Thoracic aorta (tissue), 2 donors: Measurements from ENCODE around the gene IRAK3. TPM values are rescaled to one million over a fixed set of nuclear protein-coding genes. Genes with fewer than 3 reads are reported as not detected.
A peak's percentile ranks its signal among the peaks of the same experiment; 100 is the strongest.

ENCODE experiments used
- ATAC-seq: fragments of 150-250 bp; one replicate; pipeline ENCODE4 v1.8.0; 2017; ENCODE audit warnings: low read depth; ENCODE audit not compliant: insufficient number of reproducible peaks, low FRiP score
- DNase-seq: peaks from one replicate; pipeline ENCODE4 v3.0.0-alpha.2; 2020; ENCODE audit warnings: low spot score
- H3K27ac ChIP-seq, 2 donors: fragments of 200-600 bp; sonication (generic); 1 replicate in 1 of 2; 2 replicates in 1 of 2; pipeline ENCODE4 v1.5.1; 2016; ENCODE audit warnings: mild to moderate bottlenecking in 2 of 2, moderate library complexity in 2 of 2
- H3K27me3 ChIP-seq: fragments of 200-600 bp; sonication (generic); replicated peaks from 2 replicates; pipeline ENCODE4 v1.6.0; 2016; ENCODE audit warnings: mild to moderate bottlenecking; ENCODE audit not compliant: insufficient read depth
- H3K36me3 ChIP-seq: fragments of 200-600 bp; sonication (generic); one replicate; pipeline ENCODE4 v1.5.1; 2016
- H3K4me1 ChIP-seq, 2 donors: fragments of 200-600 bp; sonication (generic); 1 replicate in 1 of 2; 2 replicates in 1 of 2; pipeline versions ENCODE4 v1.5.1 to v1.6.0; 2016; ENCODE audit warnings: low read depth in 2 of 2, mild to moderate bottlenecking in 1 of 2; ENCODE audit not compliant: control insufficient read depth in 1 of 2
- H3K4me3 ChIP-seq: fragments of 200-600 bp; sonication (generic); 2 replicates; pipeline ENCODE4 v1.5.1; 2016; ENCODE audit warnings: mild to moderate bottlenecking
- H3K9me3 ChIP-seq: fragments of 200-600 bp; sonication (generic); 2 replicates; pipeline ENCODE4 v1.5.1; 2016
- CTCF ChIP-seq: fragments of 200-600 bp; sonication (generic); IDR thresholded peaks from one replicate; pipeline ENCODE4 v1.5.1; 2019; ENCODE audit warnings: antibody characterized with exemption
- total RNA-seq, 2 donors: library from RNA; depleted of rRNA; stranded (reverse); fragments of >200 nt; gene quantifications; one replicate each; pipeline versions ENCODE4 v1.1.0 to v1.2.3, GENCODE V29; 2016

Gene IRAK3
- total RNA-seq, 2 donors from 2014 or later: 29.8 to 67.9 TPM

GRCh38 chr12:66163289-66163688 is 25.7 kb upstream of the IRAK3 start:
- no peak overlapping the region for H3K4me3 ChIP-seq
- H3K27ac ChIP-seq: no peak overlapping the region
- peaks cover 8 to 27% of the 10 kb centered on the region in 2 donors for H3K4me1 ChIP-seq
- no peaks in the 10 kb centered on the region for H3K36me3 ChIP-seq
- no peaks in the 10 kb centered on the region for H3K27me3 ChIP-seq
- TF ChIP-seq CTCF: no peak
- ATAC-seq: no peak
- no peaks in the 10 kb centered on the region for H3K9me3 ChIP-seq
- DNase-seq: no peak

GRCh38 chr12:66164349-66164821 is 24.6 kb upstream of the IRAK3 start:
- no peak for TF ChIP-seq CTCF
- H3K4me3 ChIP-seq: no peak overlapping the region

GRCh38 chr12:66165141-66165540 is 23.9 kb upstream of the IRAK3 start:
- Histone ChIP-seq H3K4me3 (no peak overlapping the region), H3K9me3 (no peaks in the 10 kb centered on the region), H3K36me3 (no peaks in the 10 kb centered on the region), H3K4me1 (peaks cover 8 to 31% of the 10 kb centered on the region in 2 donors), H3K27ac (no peak overlapping the region), H3K27me3 (no peaks in the 10 kb centered on the region)
- no peak for ATAC-seq
- no peak for DNase-seq
- no peak for TF ChIP-seq CTCF

More at GRCh38 chr12:66164349-66164821, 24.6 kb upstream of the IRAK3 start:
- ATAC-seq (no peak), DNase-seq (no peak)
- no peaks in the 10 kb centered on the region for H3K27me3 ChIP-seq
- H3K27ac ChIP-seq: no peak overlapping the region
- peaks cover 8 to 31% of the 10 kb centered on the region in 2 donors for H3K4me1 ChIP-seq
- no peaks in the 10 kb centered on the region for H3K36me3 ChIP-seq
- no peaks in the 10 kb centered on the region for H3K9me3 ChIP-seq

GRCh38 chr12:66166561-66166960 is 22.5 kb upstream of the IRAK3 start:
- Histone ChIP-seq H3K4me1 (peaks cover 8 to 31% of the 10 kb centered on the region in 2 donors), H3K27me3 (no peaks in the 10 kb centered on the region), H3K4me3 (no peak overlapping the region), H3K36me3 (no peaks in the 10 kb centered on the region), H3K27ac (no peak overlapping the region), H3K9me3 (no peaks in the 10 kb centered on the region)
- ATAC-seq (no peak), DNase-seq (no peak)
- no peak for TF ChIP-seq CTCF

- TF ChIP-seq CTCF: no peak
Observed at GRCh38 chr12:66168410-66168809, 20.6 kb upstream of the IRAK3 start.

More at GRCh38 chr12:66168410-66168809, 20.6 kb upstream of the IRAK3 start:
- peak overlapping the region; percentile 95 to 100 for H3K27ac ChIP-seq
- DNase-seq (no peak), ATAC-seq (no peak)
- no peaks in the 10 kb centered on the region for H3K9me3 ChIP-seq
- peak overlapping the region; percentile 98 for H3K4me3 ChIP-seq
- H3K4me1 ChIP-seq: peaks cover 5 to 26% of the 10 kb centered on the region in 2 donors
- no peaks in the 10 kb centered on the region for H3K27me3 ChIP-seq
- no peaks in the 10 kb centered on the region for H3K36me3 ChIP-seq
